SW 1271 (cell line): ENCODE measurements around the gene TNS2.

Source experiments
- DNase-seq, 2 experiments: peaks; one replicate each; lab custom pipeline; 2025; lab: John Stamatoyannopoulos, UW

TNS2 gene

DNA sequence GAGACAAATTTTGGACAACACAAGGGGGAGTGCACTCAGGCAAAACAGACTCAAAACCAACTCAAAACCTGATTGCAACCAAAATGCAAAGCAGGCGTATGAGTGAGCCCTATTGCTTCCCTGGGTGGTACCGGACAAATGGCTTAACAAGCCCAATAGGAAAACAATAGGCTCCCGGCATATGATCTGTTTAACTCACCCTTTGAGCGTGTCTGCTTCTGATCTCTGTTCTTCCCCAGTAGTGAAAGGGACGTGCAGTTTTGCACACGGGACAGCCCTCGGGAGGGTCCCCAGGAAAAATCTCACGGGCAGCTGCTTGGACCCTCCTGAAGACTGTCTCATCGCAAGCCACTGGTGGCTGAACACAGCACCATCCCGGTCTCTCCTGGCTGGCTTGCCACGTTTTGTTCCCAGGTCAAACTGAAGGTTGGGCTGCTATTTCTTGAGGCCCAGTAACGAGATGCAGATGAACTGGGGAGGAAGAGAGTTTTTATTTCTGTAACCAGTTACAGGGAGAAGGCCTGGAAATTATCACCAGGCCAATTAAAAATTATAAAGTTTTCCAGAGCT lies 63.4 kb downstream of the TNS2 start:
- DNase-seq: no peak

DNA sequence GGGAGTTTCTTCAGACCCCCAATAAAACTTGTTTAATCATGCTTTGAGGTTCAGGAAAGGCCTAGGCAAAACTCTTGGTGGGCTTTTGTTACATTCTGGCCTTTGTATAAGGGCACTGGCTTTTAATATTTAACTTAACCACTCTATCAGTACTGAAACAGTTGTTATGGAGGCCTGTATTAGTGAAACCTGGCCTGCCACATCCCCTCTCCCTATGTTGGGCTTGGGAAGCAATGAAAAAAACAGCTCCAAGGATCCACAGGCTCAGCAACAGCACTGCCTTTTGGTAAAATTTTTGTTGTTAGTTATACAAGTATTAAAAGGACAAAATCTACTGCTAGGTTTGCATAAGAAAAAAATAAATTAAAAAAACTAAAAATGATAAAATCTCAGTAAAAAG lies 64.1 kb downstream of the TNS2 start:
- DNase-seq: no peak
